GM10266 (cell line): Measurements from ENCODE around the gene ZSWIM6.

Source experiments
- DNase-seq: peaks from one replicate; pipeline ENCODE4 v3.0.0; 2012; ENCODE audit errors: extremely low spot score
- TF ChIP-seq, protein P1 (sequence below): IDR thresholded peaks from 2 replicates; pipeline ENCODE4 v1.5.1; 2012; ENCODE audit warnings: mild to moderate bottlenecking, low read depth; ENCODE audit not compliant: control insufficient read depth, insufficient read depth; ENCODE audit errors: missing control alignments

The ZSWIM6 gene

DNA sequence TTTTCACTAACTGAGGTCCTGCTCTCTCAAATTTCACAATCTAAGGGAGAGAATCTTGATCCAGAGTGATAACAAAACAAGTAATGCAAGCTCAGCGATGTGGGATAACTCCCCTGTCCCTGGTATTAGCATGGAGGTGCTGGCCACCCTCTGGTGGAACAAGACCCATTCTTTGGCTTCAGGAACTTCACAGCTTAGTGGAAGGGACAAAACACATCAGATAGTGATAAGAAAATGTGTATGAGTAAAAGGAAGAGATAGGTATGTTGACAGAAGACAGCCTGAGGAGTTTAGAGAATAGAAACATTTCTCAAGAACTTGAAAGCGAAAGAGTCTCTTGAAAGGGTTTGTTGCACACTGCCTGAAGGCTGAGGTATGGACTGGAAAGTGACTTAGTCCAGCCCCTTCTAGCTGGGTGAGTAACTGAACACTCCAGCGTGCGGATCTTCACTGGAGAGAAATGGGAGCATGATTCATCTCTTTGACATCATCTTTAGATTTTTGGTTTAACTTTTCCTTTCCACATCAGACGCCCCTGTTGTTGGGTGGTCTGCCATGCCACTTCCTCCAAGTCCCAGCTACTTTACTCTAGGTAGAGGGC, 25.4 kb upstream of the ZSWIM6 start:
- no peak for DNase-seq
- TF ChIP-seq, protein P1, sequence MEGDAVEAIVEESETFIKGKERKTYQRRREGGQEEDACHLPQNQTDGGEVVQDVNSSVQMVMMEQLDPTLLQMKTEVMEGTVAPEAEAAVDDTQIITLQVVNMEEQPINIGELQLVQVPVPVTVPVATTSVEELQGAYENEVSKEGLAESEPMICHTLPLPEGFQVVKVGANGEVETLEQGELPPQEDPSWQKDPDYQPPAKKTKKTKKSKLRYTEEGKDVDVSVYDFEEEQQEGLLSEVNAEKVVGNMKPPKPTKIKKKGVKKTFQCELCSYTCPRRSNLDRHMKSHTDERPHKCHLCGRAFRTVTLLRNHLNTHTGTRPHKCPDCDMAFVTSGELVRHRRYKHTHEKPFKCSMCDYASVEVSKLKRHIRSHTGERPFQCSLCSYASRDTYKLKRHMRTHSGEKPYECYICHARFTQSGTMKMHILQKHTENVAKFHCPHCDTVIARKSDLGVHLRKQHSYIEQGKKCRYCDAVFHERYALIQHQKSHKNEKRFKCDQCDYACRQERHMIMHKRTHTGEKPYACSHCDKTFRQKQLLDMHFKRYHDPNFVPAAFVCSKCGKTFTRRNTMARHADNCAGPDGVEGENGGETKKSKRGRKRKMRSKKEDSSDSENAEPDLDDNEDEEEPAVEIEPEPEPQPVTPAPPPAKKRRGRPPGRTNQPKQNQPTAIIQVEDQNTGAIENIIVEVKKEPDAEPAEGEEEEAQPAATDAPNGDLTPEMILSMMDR = no peak

DNA sequence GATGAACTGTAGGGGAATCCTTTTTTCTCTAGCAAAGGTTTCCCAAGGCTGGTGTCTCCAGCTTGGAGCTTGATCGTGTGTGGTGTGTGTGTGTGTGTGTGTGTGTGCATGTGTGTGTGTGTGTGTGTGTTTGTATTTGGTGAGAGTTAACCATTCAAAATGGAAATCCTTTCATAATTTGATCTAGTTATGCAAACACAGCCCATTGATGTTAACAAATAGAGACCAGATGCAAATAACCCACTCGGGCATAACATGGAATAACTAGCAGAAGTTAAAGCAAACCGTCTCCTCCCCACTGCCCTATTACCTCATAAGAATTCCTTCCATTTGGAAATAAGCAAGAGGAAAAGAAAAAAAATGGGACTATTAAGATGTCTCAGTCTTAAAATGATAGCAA, 24.9 kb upstream of the ZSWIM6 start:
- no peak for DNase-seq
- TF ChIP-seq, protein P1 = no peak

DNA sequence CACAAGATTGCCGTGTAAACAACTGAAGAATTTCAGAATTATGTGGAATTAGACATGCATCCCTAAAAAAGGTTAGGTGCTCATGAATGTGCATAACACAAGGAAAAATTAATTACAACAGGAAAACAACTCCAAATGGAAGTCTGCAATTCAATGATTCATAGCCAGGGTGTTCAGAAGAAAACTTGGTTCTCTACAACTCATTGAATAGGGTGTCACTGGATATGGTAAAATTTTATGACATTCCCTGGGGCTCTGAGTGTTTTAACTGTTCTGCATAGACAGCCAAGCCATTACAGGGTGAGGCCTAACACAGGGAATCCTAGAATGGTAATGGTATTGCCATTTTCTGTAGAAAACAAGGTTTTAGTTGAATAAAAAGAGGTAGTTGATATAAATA, 24.4 kb upstream of the ZSWIM6 start:
- no peak for DNase-seq
- TF ChIP-seq, protein P1 = no peak

DNA sequence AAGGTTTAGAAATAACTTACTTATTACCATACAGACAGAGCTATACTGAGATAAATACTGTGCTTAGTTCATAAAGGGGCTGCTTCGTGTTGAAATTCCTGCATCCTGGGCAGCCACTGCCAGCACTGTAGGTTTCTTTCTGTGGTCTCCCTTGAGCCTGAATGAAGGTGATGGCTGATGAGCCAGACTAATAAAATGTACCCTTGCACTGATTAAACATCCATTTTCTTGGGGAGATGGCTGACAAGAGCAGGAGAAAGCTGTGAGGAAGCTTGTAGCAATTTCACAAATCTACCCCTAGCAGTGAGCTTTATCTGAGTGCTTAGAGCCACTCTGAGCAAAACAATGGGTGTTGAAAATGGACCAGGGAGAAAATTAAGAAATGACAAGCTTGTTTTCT, 23.3 kb upstream of the ZSWIM6 start:
- DNase-seq = no peak
- TF ChIP-seq, protein P1 = no peak

DNA sequence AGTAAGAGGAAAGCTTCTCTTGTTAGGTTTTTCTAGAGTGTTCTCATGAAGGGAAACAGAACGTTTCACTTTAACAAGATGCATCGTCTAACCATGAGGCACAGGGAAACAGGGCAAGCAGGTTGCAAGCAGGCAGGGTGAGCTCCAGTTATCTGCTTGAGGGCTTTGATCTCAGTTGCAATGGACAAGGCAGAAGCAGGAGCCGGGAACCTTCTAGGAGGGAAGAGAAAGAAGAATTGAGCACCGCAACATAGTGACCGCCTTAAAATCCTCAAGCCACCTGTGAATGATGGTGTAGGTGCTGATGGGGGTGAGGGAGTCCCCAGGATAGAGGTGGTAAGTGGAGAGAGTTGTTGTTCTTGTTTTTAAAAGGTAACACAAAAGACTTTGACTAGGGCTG, 22.9 kb upstream of the ZSWIM6 start:
- DNase-seq = no peak
- TF ChIP-seq, protein P1 = no peak

DNA sequence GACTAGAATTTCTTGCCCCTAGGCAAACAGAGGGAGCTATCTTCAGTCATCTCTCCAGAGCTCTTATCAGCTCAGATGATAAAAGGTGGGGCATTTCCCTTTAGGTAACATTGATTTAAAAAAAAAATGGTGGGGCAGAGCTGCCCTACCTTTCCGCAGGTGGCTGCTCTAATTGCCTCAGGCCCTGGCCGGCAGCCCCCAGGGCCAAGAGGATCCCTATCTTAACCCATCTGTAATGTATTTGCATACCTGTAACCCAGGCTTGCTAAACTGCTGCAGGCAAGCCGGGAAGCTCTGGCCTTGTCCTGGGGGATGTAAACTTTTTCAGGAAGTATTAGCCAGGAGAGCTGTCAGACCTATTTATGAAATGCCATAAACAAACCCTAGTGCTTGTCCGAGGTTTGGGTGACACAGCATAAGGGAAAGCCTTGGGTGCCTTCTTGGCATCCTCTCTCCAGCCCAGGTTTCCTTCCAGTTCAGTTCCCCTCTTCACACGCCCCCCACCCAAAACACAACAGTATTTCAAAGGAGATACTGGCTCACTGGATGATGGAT, 20.9 kb upstream of the ZSWIM6 start:
- TF ChIP-seq, protein P1 = no peak

More for the DNA sequence above, 20.9 kb upstream of the ZSWIM6 start:
- no peak for DNase-seq
